NB4 (cell line): ENCODE results near the gene PPP1R9A.

Experiments used
- CTCF ChIP-seq: IDR thresholded peaks from one replicate; pipeline ENCODE4 v1.5.1; 2012; ENCODE audit warnings: low read depth, low read length
- POLR2A ChIP-seq: IDR thresholded peaks from 2 replicates; pipeline ENCODE4 v1.6.1; 2011; ENCODE audit warnings: mild to moderate bottlenecking; ENCODE audit not compliant: insufficient read length; ENCODE audit errors: extremely low read depth

DNA sequence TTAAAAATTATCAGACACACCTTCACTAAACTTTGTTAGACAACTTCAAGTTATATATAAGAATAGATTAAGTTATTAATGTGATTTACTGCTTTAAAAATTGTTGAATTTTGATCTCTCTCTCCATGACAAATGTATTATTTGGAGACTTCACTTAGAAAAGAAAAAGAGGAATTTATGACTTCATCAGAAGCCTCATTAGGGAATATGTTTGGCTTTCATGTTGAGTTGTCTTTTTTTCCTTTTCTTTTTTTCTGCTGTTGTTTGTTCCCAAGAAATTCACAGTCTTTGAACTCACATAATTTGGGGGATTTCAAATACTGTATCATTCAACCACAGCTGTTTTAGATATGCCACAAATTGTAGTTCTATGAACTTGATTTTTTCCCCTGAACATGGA, 149.5 kb downstream of the PPP1R9A start:
- TF ChIP-seq CTCF (no peak), POLR2A (no peak)
